GM21381 (cell line): ENCODE measurements around the gene CNTRL.

ENCODE experiments used
- ATAC-seq: cut with Tn5 transposase; IDR thresholded peaks from one replicate; pipeline ENCODE4 v1.9.1; 2021; ENCODE audit warnings: mild to moderate bottlenecking, moderate library complexity; ENCODE audit not compliant: unreplicated experiment

Gene CNTRL

DNA sequence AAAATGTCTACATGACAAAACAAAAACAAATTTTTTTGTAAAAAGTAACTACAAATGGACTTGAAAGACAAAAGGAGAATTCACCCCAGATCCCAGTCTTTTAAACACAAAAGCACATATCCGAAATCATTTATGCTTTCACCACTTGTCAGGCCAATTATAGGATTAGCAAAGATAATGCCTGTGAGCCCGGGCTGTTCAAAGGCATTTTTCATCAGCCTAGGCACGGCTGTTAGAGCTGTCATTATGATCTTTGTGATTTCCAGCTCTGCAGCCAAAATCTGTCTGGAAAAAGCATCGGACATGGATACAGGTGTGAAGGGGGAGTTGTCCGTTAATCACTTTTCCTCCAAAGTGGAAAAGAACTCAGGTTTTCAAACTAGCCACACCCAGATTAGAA is 150.5 kb downstream of the CNTRL start:
- no peak for ATAC-seq

DNA sequence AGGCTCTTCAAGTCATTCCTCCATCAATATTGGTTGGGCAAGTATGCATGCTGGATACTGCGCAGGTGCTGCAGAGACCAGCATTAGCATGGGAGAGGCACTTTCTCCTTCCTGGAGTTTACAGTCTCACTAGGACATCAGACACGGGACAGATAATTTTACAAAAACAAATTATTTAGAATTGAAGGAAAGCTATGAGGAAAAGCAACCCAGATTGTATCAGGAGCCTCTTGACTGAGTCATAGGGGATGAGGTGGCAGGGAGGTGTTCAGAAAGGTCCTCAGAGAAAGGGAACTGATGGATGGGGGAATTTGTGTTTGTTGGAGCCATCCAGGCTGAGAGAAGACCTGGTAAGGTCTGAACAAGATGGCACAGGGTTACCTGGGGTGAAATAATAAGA is 151.4 kb downstream of the CNTRL start:
- ATAC-seq, result no peak
